Skin of body (tissue), 2 donors: ENCODE measurements around the gene TROAP. TPM values are rescaled to one million over a fixed set of nuclear protein-coding genes. Genes with fewer than 3 reads are reported as not detected.

Experiments used
- DNase-seq: peaks from one replicate; lab custom pipeline; 2025; lab: John Stamatoyannopoulos, UW
- total RNA-seq: library from RNA; depleted of rRNA; stranded (reverse); fragments of >200 nt; gene quantifications from one replicate; pipeline ENCODE4 v1.2.3, GENCODE V29; 2014

TROAP gene
- total RNA-seq, 1 donor from 2014 or later: 5.6 TPM

GRCh38 chr12:49342914-49343731 lies 20.1 kb downstream of the TROAP start:
- no peak for DNase-seq

GRCh38 chr12:49344486-49345050 lies 21.5 kb downstream of the TROAP start:
- no peak for DNase-seq

GRCh38 chr12:49345051-49345824 lies 22.2 kb downstream of the TROAP start:
- DNase-seq: no peak

DNA sequence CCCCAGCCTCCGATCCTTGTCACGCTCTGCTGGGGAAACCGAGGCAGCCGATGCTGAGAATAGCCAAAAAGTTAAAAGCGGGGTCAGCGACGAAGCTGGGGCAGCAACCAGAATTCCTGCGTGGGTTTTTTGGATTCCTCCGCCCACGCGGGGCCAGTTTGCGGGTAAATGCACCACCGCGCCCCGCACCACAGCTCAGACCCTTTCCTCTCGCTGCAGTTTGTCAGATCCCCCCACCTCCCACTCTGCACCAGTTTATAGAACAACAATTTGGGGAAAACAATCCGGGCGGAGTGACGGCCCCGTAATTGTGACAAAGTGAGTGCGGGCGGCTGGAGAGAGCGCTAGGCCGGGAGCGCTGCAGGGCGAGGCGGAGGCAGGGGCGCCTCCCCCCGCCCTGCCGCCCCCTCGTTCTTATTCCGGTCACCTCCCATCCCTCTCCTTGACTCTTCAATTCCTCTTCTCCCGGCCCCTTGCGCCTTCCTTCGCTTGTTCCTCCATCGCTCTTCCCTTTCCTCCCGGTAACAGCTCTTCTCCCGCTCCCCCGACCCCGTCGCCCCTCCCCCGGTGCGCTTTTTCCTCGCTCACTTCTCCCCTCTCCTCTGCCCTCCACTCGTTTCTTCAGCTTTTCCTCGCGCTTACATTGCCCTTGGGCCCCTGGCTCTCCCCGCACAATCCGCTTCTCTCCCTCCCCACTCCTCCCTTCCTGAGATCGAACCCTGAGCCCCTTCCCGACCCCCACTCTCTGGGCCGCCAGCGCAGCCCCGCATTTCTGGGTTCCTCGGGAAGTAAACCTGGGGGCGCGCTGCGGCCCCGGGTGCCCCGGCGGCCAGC lies 23.0 kb downstream of the TROAP start:
- no peak for DNase-seq

GRCh38 chr12:49346659-49347310 lies 23.7 kb downstream of the TROAP start, which contains the start of gene DNAJC22:
Gene DNAJC22 (plus strand): TSS chr12:49346888. CDS start chr12:49348873, 1,985 bp downstream.
- DNase-seq: no peak

DNA sequence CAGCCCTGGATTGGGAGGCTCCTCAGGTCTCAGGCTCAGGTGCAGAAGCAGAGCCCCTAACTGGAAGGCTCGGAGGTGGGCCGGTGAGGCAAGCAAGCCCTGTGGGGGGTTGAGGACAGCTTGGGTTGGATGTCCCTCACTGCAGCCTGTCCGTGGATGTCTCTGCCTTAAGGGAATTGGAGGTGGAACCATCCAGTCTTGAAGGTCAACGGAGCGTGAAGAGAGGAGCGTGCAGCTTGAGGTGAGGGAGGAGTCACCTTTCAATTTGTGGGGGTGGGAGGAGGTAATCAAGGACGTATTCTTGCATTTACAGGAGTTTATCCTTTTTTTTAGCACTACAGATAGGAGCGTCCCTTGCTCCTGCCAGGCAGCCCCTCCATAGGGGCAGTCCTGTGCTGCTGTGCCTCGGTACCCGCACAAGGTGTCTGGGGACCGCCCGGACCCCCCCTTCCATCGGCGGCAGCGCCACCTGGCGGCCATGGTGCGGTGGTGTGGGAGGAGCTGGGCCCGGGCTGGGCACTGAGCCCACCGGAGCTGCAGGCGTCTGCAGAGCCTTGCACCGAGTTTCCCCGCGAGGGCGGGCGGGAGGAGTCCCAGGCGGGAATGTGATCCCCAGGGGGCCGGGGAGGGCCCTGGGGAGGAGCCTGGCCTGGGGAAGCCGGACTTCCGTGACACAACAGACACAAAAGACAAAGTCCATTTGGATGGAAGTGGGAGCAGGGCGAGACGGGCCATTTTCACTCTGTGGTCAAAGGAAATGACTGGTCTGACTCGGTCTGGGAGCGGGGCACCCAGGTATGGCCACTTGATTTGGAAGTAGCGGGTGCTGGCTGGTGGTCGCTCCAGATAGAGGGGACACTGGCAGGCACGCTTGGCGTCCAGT lies 24.5 kb downstream of the TROAP start:
- DNase-seq: no peak

GRCh38 chr12:49348781-49349180 lies 25.7 kb downstream of the TROAP start:
- DNase-seq: no peak

DNA sequence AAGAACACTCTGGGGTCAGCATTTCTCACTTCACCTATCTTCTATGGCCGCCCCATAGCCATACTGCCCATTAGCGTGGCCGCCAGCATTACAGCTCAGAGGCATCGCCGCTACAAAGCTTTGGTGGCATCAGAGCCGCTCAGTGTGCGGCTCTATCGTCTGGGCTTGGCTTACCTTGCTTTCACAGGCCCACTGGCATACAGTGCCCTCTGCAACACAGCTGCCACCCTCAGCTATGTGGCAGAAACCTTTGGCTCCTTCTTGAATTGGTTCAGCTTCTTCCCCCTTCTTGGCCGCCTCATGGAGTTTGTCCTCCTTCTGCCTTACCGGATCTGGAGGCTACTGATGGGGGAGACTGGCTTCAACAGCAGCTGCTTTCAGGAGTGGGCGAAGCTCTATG lies 26.2 kb downstream of the TROAP start:
- DNase-seq: no peak

- DNase-seq: no peak
These were observed 29.3 kb downstream of the TROAP start for GRCh38 chr12:49352351-49352750.

GRCh38 chr12:49355913-49356312 lies 32.9 kb downstream of the TROAP start:
- no peak for DNase-seq

DNA sequence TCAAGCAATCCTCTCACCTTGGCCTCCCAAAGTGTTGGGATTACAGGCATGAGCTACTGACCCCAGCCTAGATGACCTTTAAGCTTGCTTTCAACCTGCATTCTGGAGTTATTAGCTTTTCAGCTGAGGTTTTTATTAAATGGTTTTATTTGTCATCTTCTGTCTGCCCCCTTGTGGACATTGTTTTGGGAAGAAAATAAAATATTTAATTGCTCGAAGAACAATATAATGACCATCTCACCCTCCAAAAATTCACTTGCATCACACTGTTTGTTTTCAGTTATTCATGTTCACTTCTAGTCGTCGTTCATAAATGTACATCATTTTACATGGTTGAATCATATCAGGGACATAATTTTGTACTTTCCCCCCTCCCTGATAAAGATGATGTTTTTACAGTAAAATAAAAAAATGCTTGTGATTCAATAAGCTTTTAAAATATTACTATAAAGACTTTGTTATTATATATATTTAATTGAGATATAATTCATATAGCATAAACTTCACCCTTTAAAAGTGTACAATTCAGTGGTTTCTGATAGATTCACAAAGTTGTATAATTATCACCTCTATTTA lies 34.1 kb downstream of the TROAP start:
- DNase-seq: no peak

- peak; percentile 60 for DNase-seq
These were observed 35.6 kb downstream of the TROAP start for GRCh38 chr12:49358483-49359141.

- no peak for DNase-seq
These were observed 36.6 kb downstream of the TROAP start for GRCh38 chr12:49359671-49360070.

DNA sequence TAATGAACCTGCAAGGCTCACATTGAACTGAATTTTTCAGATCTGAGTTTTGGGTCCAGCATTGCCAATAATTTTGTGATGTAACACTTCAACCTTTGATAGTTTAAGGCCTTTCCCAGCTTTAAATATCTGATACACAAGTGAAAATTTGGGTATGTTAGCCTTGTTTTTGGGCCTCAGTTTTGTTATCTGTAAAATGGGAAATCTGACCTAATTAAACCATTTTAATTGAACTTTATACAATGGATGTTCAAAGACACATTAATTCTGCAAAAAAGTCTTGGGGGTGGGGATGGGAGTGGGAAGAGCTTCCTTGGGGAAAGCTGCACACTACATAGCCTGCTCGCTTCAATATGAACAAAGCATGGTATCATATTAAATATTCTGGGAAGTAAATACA lies 39.0 kb downstream of the TROAP start:
- no peak for DNase-seq

GRCh38 chr12:49364989-49365388 lies 41.9 kb downstream of the TROAP start:
- no peak for DNase-seq

DNA sequence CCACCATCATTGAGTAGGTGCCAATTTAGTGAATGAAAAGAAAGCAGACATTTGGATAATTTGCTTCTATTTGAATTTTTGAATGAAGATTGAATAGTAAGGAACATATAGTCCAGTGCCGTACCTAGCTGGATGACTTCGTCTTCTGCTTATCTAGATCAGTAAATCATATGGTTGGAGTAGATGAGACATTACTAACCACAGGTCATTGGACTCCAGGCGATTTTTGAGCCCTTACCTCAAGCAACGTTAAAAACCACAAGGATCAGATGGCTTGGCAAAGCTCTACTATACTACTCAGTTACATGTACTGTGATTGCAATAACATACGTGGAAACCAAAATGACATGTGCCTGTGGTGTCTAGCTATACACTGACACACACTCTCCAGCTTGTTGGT lies 42.5 kb downstream of the TROAP start:
- DNase-seq: no peak

DNA sequence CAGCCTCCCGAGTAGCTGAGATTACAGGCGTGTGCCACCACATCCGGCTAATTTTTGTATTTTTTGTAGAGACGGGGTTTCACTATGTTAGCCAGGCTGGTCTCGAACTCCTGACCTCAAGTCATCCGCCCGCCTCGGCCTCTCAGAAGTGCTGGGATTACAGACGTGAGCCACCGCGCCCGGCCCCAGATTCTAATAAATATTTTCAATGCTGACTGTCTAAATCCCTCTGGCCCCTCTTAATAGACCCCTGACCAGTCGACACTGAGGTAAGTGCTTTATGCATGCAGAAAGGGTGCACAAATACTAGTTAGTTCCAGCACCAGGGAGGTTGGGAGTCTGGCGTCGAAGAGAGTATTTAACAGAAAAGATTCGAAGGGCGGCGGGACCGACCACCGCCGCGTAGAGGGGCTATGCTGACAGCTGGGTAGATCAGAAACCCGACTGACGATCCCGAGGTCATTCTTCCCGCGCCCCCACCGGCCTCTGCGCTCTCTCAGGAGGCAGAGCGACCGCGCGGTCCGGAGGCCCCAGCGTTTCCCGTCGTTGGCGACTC lies 43.1 kb downstream of the TROAP start:
- no peak for DNase-seq

- DNase-seq: peak; percentile 94
These were observed 43.8 kb downstream of the TROAP start for GRCh38 chr12:49366652-49367380.
